Measurements from ENCODE around the gene GLP1R. TPM values are rescaled to one million over a fixed set of nuclear protein-coding genes. Genes with fewer than 3 reads are reported as not detected.

The GLP1R gene
- total and polyA plus RNA-seq, 2 of the 4 experiments (the other 2 are of a cell fraction), result not detected

- no peak overlapping the region for H3K27ac ChIP-seq (ENCODE audit: insufficient read depth, low read length)
- CTCF ChIA-PET, result no interaction called here
Measured at GRCh38 chr6:39075010-39075686, 26.6 kb downstream of the GLP1R start.

More at GRCh38 chr6:39075010-39075686, 26.6 kb downstream of the GLP1R start:
- no peak overlapping the region for H2AK5ac ChIP-seq (ENCODE audit: low read depth, low read length)
- intact Hi-C loops (cut with micrococcal nuclease) (no loop called here), in situ Hi-C loops (cut with MboI; ENCODE audit: low sequenced_read_pairs) (no loop called here), dilution Hi-C loops (cut with HindIII; ENCODE audit: low sequenced_read_pairs, unreplicated experiment) (no loop called here)
- no peak overlapping the region for H3K23ac ChIP-seq (ENCODE audit: low read depth, low read length)
- H3K4me1 ChIP-seq (ENCODE audit: control insufficient read depth, insufficient read depth, low read length), result no peaks in the 10 kb centered on the region
- ATAC-seq (ENCODE audit: low read depth) (no peak), DNase-seq (no peak)
- no CpG with 5 or more reads among the region's 12 CpGs for WGBS, 2 experiments (ENCODE audit: extremely low coverage in 2 of 2, insufficient read length in 1 of 2)
- H3K9me3 ChIP-seq (ENCODE audit: control insufficient read depth, insufficient read depth, low read length), result no peaks in the 10 kb centered on the region
- H3K14ac ChIP-seq (replicated peaks; ENCODE audit: low read depth, low read length), result no peak overlapping the region
- H4K8ac ChIP-seq (ENCODE audit: low read depth in 2 of 2, low read length in 2 of 2), result no peak overlapping the region
- no peaks in the 10 kb centered on the region for H4K20me1 ChIP-seq (ENCODE audit: insufficient read depth, low read length)
- no peaks in the 10 kb centered on the region; the same call in 1 of the 2 replicates for H3K27me3 ChIP-seq (ENCODE audit: control insufficient read depth, insufficient read depth, low read length)
- H3K56ac ChIP-seq (ENCODE audit: extremely low read depth, insufficient read depth, low read length), result no peak overlapping the region; the same call in 1 of the 2 replicates
- no peak overlapping the region for H3K4me2 ChIP-seq (ENCODE audit: low read depth, low read length)
- POLR2A ChIA-PET (ENCODE audit: unreplicated experiment), result no interaction called here
- no peak overlapping the region for H3K4me3 ChIP-seq (ENCODE audit: insufficient read depth, low read depth, low read length)
- H2BK120ac ChIP-seq (ENCODE audit: low read depth, low read length), result no peak overlapping the region
- no peak for TF ChIP-seq RFX5 (IDR thresholded peaks at IDR 0.05; ENCODE audit: low read depth, low read length)
- no peak for TF ChIP-seq RAD21 (IDR thresholded peaks at IDR 0.05; ENCODE audit: low read length)
- TF ChIP-seq FOS (IDR thresholded peaks at IDR 0.05; ENCODE audit: low read depth, low read length), result no peak
- TF ChIP-seq RCOR1 (IDR thresholded peaks at IDR 0.05; ENCODE audit: insufficient replicate concordance, low read length), result no peak
- TF ChIP-seq CTCF (conservative IDR thresholded peaks at IDR 0.05; ENCODE audit: low read depth, low read length), result no peak
- no TSS peak for BruUV-seq (replicated peaks)
- no peak overlapping the region for H2AK9ac ChIP-seq (replicated peaks; ENCODE audit: low read depth, low read length, poor library complexity)
- no peaks in the 10 kb centered on the region for H3K36me3 ChIP-seq (ENCODE audit: control insufficient read depth, insufficient read depth, low read length)
- no peak overlapping the region for H2BK15ac ChIP-seq (ENCODE audit: low read depth, low read length)
- H2AFZ ChIP-seq (replicated peaks; ENCODE audit: low read length, poor library complexity), result no peak overlapping the region
- H3K9ac ChIP-seq (ENCODE audit: low read depth, low read length), result no peak overlapping the region
- no peak overlapping the region for H4K5ac ChIP-seq (ENCODE audit: low read depth, low read length)
- H3K9me1 ChIP-seq (ENCODE audit: insufficient read depth, low read length), result no peaks in the 10 kb centered on the region
- no peak overlapping the region for H2BK5ac ChIP-seq (ENCODE audit: low read depth, low read length, poor library complexity, severe bottlenecking)
- no peak overlapping the region for H4K91ac ChIP-seq (ENCODE audit: insufficient read depth, low read depth, low read length)
- H2BK20ac ChIP-seq (ENCODE audit: low read depth, low read length), result no peak overlapping the region
- H3K18ac ChIP-seq (ENCODE audit: low read depth, low read length), result no peak overlapping the region
- H3K79me1 ChIP-seq (ENCODE audit: low read depth in 1 of 2, low read length in 2 of 2), result no peaks in the 10 kb centered on the region
- H3K4ac ChIP-seq (ENCODE audit: low read depth, low read length), result no peak overlapping the region
